GM19395 (cell line): ENCODE measurements around the gene C1QTNF6.

Experiments
- ATAC-seq: cut with Tn5 transposase; IDR thresholded peaks from one replicate; pipeline ENCODE4 v1.9.1; 2021; ENCODE audit warnings: mild to moderate bottlenecking, moderate library complexity; ENCODE audit not compliant: unreplicated experiment

The C1QTNF6 gene

GRCh38 chr22:37146507-37147180 is 41.4 kb downstream of the C1QTNF6 start:
- ATAC-seq: no peak

- ATAC-seq: no peak
Measured at GRCh38 chr22:37146051-37146385, 42.0 kb downstream of the C1QTNF6 start.

- no peak for ATAC-seq
Measured at GRCh38 chr22:37145180-37146050, 42.6 kb downstream of the C1QTNF6 start.

GRCh38 chr22:37144180-37144554 is 43.9 kb downstream of the C1QTNF6 start:
- ATAC-seq: no peak

- no peak for ATAC-seq
Measured at GRCh38 chr22:37141971-37142370, 46.1 kb downstream of the C1QTNF6 start.

GRCh38 chr22:37141476-37141875 is 46.6 kb downstream of the C1QTNF6 start:
- ATAC-seq: no peak

- no peak for ATAC-seq
Measured at GRCh38 chr22:37140686-37141323, 47.2 kb downstream of the C1QTNF6 start.

- ATAC-seq: no peak
Measured at GRCh38 chr22:37139762-37140161, 48.3 kb downstream of the C1QTNF6 start.

- ATAC-seq: no peak
Measured at GRCh38 chr22:37138849-37139561, 49.0 kb downstream of the C1QTNF6 start.

- no peak for ATAC-seq
Measured at GRCh38 chr22:37137903-37138665, 50.0 kb downstream of the C1QTNF6 start.

- ATAC-seq: no peak
Measured at GRCh38 chr22:37137131-37137530, 50.9 kb downstream of the C1QTNF6 start.

- no peak for ATAC-seq
Measured at GRCh38 chr22:37135023-37135422, 53.0 kb downstream of the C1QTNF6 start.

GRCh38 chr22:37133304-37134018 is 54.6 kb downstream of the C1QTNF6 start:
- no peak for ATAC-seq

- no peak for ATAC-seq
Measured at GRCh38 chr22:37132773-37133172, 55.3 kb downstream of the C1QTNF6 start.
